ENCODE measurements around the gene PDRG1. TPM values are rescaled to one million over a fixed set of nuclear protein-coding genes. Genes with fewer than 3 reads are reported as not detected.

PDRG1 gene
- polyA plus RNA-seq, 1 of the 3 experiments (the other 2 are of a cell fraction) = 18.9 TPM

- TF ChIP-seq REST (IDR thresholded peaks at IDR 0.05; ENCODE audit: low read depth, low read length) = no peak
- no peak for TF ChIP-seq USF2 (IDR thresholded peaks at IDR 0.05; ENCODE audit: borderline replicate concordance, low read depth, low read length)
- TF ChIP-seq, protein P1, sequence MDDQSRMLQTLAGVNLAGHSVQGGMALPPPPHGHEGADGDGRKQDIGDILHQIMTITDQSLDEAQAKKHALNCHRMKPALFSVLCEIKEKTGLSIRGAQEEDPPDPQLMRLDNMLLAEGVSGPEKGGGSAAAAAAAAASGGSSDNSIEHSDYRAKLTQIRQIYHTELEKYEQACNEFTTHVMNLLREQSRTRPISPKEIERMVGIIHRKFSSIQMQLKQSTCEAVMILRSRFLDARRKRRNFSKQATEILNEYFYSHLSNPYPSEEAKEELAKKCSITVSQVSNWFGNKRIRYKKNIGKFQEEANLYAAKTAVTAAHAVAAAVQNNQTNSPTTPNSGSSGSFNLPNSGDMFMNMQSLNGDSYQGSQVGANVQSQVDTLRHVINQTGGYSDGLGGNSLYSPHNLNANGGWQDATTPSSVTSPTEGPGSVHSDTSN (IDR thresholded peaks at IDR 0.05) = no peak
- no peak for TF ChIP-seq YY1 (IDR thresholded peaks at IDR 0.05; ENCODE audit: low read depth)
- TF ChIP-seq CTCF (IDR thresholded peaks at IDR 0.05) = no peak
- no peak for TF ChIP-seq TEAD4 (IDR thresholded peaks at IDR 0.05; ENCODE audit: borderline replicate concordance, insufficient read depth)
- no peak for TF ChIP-seq MEF2A (IDR thresholded peaks at IDR 0.05; ENCODE audit: borderline replicate concordance, low read depth)
- TF ChIP-seq TCF12 (IDR thresholded peaks at IDR 0.05) = no peak
- no peak for TF ChIP-seq SMC3 (IDR thresholded peaks at IDR 0.05; ENCODE audit: low read depth, low read length)
- no peak for TF ChIP-seq EP300 (IDR thresholded peaks at IDR 0.05; ENCODE audit: borderline replicate concordance in 1 of 2, low read depth in 1 of 2, low read length in 1 of 2)
- TF ChIP-seq EZH2phosphoT487 (IDR thresholded peaks at IDR 0.05; ENCODE audit: borderline replicate concordance, low read depth) = no peak
- no peak for TF ChIP-seq RFX5 (IDR thresholded peaks at IDR 0.05; ENCODE audit: low read length)
These were observed 2.7 kb upstream of the PDRG1 start (continued) for GRCh38 chr20:31954500-31954899.

DNA sequence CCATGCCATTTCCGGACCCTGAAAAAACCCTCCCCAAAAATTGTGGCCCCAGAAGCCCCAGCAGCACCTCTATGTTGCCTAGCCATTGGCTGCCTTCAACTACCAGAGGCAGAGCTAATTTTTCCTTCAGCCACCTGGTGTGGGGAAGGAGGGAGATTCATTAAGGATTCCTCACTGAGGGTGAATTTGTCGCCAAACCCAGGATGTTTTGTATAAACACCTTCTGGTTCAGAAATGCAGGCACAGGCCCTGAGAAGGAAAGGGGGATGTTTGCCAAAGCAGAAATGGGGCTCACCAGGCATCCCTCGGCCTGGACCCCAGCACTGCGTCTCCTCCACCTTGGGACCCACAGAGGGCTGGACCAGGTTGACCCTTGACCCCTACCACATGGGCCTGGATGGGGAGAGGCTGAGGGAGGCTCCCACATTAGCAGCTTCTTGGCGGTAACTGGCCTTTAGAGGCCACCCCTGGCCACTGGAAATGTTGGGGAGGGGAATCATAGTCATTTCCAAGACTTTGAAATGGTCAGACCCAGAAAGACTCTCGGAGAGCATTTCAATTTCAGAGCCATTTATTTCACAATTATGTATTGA, 1.8 kb upstream of the PDRG1 start:
- H2AFZ ChIP-seq (ENCODE audit: low read depth) = no peak overlapping the region
- no peak overlapping the region for H3K9ac ChIP-seq
- no peak overlapping the region for H3K27ac ChIP-seq (ENCODE audit: low read depth in 2 of 2, low read length in 1 of 2)
- TF ChIP-seq RXRA (IDR thresholded peaks at IDR 0.05; ENCODE audit: borderline replicate concordance, low read depth) (no peak), TCF12 (IDR thresholded peaks at IDR 0.05) (no peak), RAD21 (IDR thresholded peaks at IDR 0.05; ENCODE audit: low read length) (no peak), CHD2 (IDR thresholded peaks at IDR 0.05; ENCODE audit: low read length, partially characterized antibody) (no peak), GATA2 (CRISPR knock-in tag; IDR thresholded peaks at IDR 0.05) (no peak), USF2 (IDR thresholded peaks at IDR 0.05; ENCODE audit: borderline replicate concordance, low read depth, low read length) (no peak)
- TF ChIP-seq, protein P1 (IDR thresholded peaks at IDR 0.05) = no peak
- POLR2A ChIA-PET = no interaction called here
- H3F3A ChIP-seq (replicated peaks; ENCODE audit: insufficient read depth) = no peaks in the 10 kb centered on the region
- peaks cover 31% of the 10 kb centered on the region for H3K79me2 ChIP-seq (ENCODE audit: insufficient read depth)
- 43% methylated on average over 4 of the region's 6 CpGs for WGBS (ENCODE audit: low lambda C conversion rate)
- H3K4me2 ChIP-seq = no peak overlapping the region
- no peaks in the 10 kb centered on the region for H3K9me2 ChIP-seq
- H3K4me1 ChIP-seq (ENCODE audit: control insufficient read depth in 1 of 2, insufficient read depth in 2 of 2, low read depth in 1 of 2, low read length in 1 of 2) = peaks cover 7 to 12% of the 10 kb centered on the region in 2 experiments; a peak in 3 of 4 replicates
- H3K36me3 ChIP-seq (replicated peaks in 1 of 2; ENCODE audit: control insufficient read depth in 1 of 2, insufficient read depth in 2 of 2, low read length in 1 of 2) = peaks cover 3 to 6% of the 10 kb centered on the region in 2 experiments
- CTCF ChIA-PET = interaction anchor here (1.0 to 5.7 kb wide), 10 partner anchors 9 to 138 kb away, joined by 4 to 158 read pairs (median 16); partner anchors contain the start of gene XKR7
- peaks cover 7% of the 10 kb centered on the region; the same call in 1 of the 2 replicates for H3K27me3 ChIP-seq (ENCODE audit: insufficient read depth)
- H3K4me3 ChIP-seq (ENCODE audit: low read depth in 2 of 2, low read length in 1 of 2) = no peak overlapping the region
- H3K9me3 ChIP-seq = no peaks in the 10 kb centered on the region
- no peak for DNase-seq
- peaks cover 10% of the 10 kb centered on the region; the same call in 1 of the 2 replicates for H4K20me1 ChIP-seq (ENCODE audit: insufficient read depth)

Data from SK-N-SH (cell line).